Fibroblast of villous mesenchyme (primary cell): ENCODE measurements around the gene TAS2R3. TPM values are rescaled to one million over a fixed set of nuclear protein-coding genes. Genes with fewer than 3 reads are reported as not detected.
"Not testable (repeated sequence)": the region's sequence is repeated elsewhere in the genome, so short reads cannot be mapped to it uniquely, and the experiment has no call there.

Experiments
- DNase-seq: peaks from one replicate; pipeline ENCODE4 v3.0.0-alpha.2; 2010; ENCODE audit warnings: low read depth
- H3K4me3 ChIP-seq: 2 replicates; pipeline ENCODE4 v1.5.1; 2011; ENCODE audit warnings: low read depth, mild to moderate bottlenecking, low read length
- total RNA-seq: library from RNA; depleted of rRNA; stranded (reverse); fragments of >200 nt; gene quantifications from 2 replicates; pipeline ENCODE4 v1.2.3, GENCODE V29; 2012
- TF ChIP-seq, protein P1 (sequence below): IDR thresholded peaks from 2 replicates; pipeline ENCODE4 v1.5.1; 2012; ENCODE audit warnings: low read depth, mild to moderate bottlenecking, low read length; ENCODE audit not compliant: insufficient read depth

Gene TAS2R3
- total RNA-seq, 1 donor: 1.7 TPM

DNA sequence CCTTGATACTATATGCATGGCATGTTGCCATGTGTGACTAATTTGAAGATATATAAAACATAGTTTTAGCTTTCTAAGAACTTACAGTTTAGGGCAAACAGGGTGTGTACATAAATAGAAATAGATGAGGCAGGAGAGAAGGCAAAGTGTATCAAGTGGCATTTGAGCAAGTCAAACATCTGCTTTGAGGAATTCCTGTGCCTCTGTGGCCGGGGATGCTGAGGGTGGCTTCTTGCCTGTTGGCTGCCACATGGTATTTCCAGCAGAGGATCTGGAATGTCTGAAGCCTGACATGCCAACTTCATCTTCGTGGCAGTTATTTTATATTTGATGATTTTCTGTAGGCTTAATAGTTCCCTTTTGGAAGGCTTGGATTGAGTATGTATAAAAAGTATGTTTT, 19.8 kb upstream of the TAS2R3 start:
- H3K4me3 ChIP-seq: no peak overlapping the region
- DNase-seq: no peak
- TF ChIP-seq, protein P1, sequence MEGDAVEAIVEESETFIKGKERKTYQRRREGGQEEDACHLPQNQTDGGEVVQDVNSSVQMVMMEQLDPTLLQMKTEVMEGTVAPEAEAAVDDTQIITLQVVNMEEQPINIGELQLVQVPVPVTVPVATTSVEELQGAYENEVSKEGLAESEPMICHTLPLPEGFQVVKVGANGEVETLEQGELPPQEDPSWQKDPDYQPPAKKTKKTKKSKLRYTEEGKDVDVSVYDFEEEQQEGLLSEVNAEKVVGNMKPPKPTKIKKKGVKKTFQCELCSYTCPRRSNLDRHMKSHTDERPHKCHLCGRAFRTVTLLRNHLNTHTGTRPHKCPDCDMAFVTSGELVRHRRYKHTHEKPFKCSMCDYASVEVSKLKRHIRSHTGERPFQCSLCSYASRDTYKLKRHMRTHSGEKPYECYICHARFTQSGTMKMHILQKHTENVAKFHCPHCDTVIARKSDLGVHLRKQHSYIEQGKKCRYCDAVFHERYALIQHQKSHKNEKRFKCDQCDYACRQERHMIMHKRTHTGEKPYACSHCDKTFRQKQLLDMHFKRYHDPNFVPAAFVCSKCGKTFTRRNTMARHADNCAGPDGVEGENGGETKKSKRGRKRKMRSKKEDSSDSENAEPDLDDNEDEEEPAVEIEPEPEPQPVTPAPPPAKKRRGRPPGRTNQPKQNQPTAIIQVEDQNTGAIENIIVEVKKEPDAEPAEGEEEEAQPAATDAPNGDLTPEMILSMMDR: no peak

DNA sequence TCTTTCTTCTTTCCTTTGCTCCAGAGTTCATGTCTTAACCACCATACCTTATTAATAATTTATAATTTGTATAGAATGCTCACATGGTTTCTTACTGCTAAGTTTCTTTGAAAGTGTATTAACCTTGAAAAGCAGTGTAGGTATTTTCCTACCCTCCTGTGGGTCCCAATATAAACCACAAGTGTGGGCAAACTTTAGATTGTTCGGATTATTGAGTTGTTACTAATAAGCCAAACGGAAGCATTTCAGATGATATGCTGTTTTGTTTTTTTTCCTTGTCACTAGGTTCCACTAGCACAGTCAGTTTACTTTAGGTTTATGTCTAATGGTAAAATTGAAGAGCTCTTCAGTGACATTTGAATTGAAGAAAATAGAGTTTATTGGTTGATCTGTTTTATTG, 15.5 kb upstream of the TAS2R3 start:
- TF ChIP-seq, protein P1: no peak
- DNase-seq: no peak

DNA sequence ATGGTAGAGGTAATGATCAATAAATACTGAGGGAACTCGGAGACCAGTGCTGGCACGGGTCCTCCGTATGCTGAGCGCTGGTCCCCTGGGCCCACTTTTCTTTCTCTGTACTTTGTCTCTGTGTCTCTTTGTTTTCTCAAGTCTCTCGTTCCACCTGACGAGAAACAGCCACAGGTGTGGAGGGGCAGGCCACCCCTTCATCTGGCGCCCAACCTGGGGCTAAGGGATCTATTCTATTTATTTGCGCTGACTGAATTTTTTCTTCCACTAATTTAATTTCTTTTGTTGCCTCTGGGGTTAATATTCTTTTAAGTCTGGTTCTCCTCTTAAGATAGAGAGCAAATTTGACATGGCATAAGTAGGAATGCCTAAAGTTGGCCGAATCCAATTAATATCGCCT, 12.0 kb upstream of the TAS2R3 start:
- DNase-seq: peak; percentile 13
- not testable (repeated sequence) for H3K4me3 ChIP-seq

More for the DNA sequence above, 15.5 kb upstream of the TAS2R3 start:
- no peak overlapping the region for H3K4me3 ChIP-seq

DNA sequence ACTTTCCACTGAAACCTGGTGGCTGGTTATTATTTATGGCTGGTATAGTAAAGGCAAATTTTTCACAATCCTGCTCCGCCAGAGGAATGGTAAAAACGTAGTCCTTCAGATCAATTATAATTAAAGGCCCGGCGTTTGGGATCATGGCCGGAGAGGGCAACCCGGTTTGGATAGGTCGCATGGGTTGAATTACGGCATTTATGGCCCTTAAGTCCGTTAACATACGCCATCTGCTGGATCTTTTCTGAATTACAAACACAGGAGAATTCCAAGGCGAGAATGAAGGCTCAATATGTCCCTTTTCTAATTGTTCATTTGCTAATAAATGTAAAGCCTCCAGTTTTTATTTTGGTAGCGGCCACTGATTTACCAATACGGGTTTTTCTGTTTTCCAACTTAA, 11.3 kb upstream of the TAS2R3 start:
- DNase-seq: no peak
- TF ChIP-seq, protein P1: peak; percentile 19
- H3K4me3 ChIP-seq: no peak overlapping the region

DNA sequence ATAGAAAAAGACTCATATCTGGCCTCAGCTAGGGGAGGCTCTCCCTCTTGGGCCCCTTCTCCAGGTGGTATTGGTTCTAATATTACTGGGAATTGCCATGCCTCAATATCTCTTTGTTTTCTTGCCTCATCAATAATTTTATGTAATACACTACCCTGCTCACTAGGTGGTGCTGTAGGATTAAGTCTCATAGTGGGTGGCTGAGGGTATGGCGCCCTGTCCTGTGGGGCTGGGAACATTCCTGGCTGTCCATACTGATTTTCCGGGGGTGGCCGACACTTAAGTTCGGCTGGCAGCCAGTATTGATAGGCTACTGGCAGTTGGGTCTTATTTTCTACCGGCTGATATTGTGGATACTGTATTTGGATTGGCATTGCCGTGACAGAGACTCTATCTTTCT, 9.0 kb upstream of the TAS2R3 start:
- peak; percentile 9 for DNase-seq
- TF ChIP-seq, protein P1: peak; percentile 42
- H3K4me3 ChIP-seq: no peak overlapping the region

DNA sequence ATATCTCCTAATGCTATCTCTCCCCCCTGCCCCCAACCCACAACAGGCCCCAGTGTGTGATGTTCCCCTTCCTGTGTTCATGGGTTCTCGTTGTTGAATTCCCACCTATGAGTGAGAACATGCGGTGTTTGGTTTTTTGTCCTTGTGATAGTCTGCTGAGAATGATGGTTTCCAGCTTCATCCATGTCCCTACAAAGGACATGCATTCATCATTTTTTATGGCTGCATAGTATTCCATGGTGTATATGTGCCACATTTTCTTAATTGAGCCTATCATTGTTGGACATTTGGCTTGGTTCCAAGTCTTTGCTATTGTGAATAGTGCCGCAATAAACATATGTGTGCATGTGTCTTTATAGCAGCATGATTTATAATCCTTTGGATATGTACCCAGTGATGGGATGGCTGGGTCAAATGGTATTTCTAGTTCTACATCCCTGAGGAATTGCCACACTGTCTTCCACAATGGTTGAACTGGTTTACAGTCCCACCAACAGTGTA, 6.2 kb downstream of the TAS2R3 start:
- not testable (repeated sequence) for H3K4me3 ChIP-seq, DNase-seq

DNA sequence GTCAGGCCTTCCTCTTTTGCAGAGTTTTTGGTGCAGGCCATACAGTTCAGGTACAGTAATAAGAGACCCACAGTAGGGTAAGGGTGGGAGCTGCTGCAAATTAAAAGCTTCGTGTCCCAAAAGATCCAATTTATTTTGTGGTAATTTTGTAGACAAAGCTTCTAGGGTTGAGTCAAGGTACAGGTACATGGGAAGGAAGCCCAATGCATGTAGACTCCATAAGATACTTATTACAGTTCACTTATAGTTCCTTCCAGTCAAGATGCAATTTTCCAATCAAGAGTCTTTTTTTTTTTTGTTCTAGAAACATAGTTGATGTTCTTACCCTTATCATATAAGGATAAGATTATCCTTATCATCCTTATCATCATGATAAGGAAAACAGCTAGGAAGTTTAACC, 12.5 kb downstream of the TAS2R3 start, which contains the start of gene TAS2R4:
TSS of gene TAS2R4 (plus strand) at position 301 of the 400 bp plus-strand sequence. CDS start 1,815 bp downstream, outside the sequence.
- DNase-seq: no peak
- TF ChIP-seq, protein P1: no peak
- no peak within 1 kb of the TSS for H3K4me3 ChIP-seq

DNA sequence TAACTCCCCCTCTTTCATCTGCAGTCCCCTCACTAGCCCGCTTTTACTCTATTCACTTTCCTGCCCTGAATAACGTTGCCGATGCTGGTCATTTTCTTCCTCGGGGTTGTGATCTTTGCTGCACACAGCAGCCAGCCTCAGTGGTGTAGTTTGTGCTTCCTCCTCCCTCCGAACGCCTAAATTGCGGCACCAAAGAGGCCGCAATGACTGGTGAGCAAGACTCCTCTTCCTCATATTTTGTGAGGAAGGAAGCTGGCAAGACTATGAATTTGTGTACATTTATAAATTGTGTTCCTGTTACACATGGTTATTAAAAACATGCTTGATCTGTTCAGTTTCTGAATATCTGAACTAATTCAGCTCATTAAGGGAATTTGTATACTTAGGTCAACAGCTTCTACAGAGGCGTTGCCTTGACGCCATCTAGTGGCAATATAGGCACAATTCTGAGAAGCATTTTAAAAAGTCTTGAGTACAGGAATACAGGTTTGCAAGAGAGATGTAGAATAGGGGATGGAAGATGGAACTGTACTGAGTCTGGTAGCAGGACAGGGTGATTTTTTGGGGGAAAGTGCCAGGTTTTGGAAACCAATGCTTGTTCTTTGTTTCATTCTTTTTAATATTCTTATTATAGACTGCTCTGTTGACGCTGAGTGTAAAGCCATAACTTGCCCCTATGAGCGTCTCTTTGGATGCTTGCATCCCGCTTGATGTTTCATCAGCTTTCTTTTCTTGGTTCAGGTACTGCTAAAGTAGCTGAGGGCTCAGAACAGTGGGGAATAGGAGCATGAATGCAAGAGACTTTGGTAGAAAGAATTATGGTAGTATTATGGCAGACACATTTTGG, 22.0 kb downstream of the TAS2R3 start:
- DNase-seq: peak; percentile 60
- TF ChIP-seq, protein P1: peak; percentile 71

More for the DNA sequence above, 22.0 kb downstream of the TAS2R3 start:
- no peak overlapping the region for H3K4me3 ChIP-seq
